Right lobe of liver (tissue), 4 donors: ENCODE data around the gene CARD6.
"Not testable (repeated sequence)": the region's sequence is repeated elsewhere in the genome, so short reads cannot be mapped to it uniquely, and the experiment has no call there.

Experiments
- CTCF ChIP-seq, 4 donors: fragments of 200-600 bp in 3 of 4; fragments of 450-650 bp in 1 of 4; IDR thresholded peaks; one replicate each; pipeline versions ENCODE4 v1.5.1 to v1.8.0; 2016 to 2022; ENCODE audit warnings: antibody characterized with exemption in 4 of 4, mild to moderate bottlenecking in 2 of 4
- POLR2A ChIP-seq: fragments of 450-650 bp; IDR thresholded peaks from one replicate; pipeline ENCODE4 v1.6.1; 2017; ENCODE audit warnings: antibody characterized with exemption, mild to moderate bottlenecking
- donor health status: DM: no; HTN: no; CAD: no.
- donor health status: DM: no; HTN: no; CAD: no.
- donor health status: DM: no; HTN: yes; CAD: no.

DNA sequence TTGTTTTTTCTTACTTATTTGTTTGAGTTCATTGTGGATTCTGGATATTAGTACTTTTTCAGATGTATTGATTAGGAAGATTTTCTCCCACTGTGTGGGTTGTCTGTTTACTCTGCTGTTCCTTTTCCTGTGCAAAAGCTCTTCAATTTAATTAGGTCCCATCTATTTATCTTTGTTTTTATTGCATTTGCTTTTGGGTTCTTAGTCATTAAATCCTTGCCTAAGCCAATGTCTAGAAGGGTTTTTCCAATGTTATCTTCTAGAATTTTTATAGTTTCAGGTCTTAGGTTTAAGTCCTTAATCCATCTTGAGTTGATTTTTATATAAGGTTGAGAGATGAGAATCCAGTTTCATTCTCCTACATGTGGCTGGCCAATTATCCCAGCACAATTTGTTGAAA, 46.8 kb upstream of the CARD6 start:
- not testable (repeated sequence) for TF ChIP-seq CTCF (IDR thresholded peaks at IDR 0.05); POLR2A
